HG03469 (cell line): Measurements from ENCODE around the gene MED15.

Experiments
- ATAC-seq: cut with Tn5 transposase; IDR thresholded peaks from one replicate; pipeline ENCODE4 v1.9.1; 2021; ENCODE audit warnings: mild to moderate bottlenecking, moderate library complexity, moderate number of reproducible peaks; ENCODE audit not compliant: unreplicated experiment

The MED15 gene

GRCh38 chr22:20580611-20581502, 73.4 kb downstream of the MED15 start:
- no peak for ATAC-seq

- ATAC-seq: no peak
Observed at GRCh38 chr22:20581503-20582170, 74.2 kb downstream of the MED15 start.

DNA sequence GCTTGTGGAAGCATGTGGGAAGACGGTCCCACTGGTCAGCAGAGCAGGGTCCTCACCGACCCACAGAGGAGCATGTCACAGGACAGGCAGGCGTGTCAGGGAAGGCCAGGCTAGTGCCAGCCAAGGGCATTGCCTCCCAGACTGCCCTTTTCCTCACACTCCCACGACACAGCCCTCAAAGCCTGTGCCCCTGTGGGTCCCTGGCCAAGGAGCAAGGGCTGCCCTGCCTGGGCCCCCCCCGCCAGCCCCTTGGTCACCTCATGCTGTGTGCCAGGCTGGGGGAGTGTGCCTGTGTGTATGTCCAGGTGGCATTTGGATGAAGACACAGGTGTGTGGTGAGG, 74.7 kb downstream of the MED15 start:
- ATAC-seq: no peak

- ATAC-seq: no peak
Observed at GRCh38 chr22:20582520-20583361, 75.3 kb downstream of the MED15 start.

GRCh38 chr22:20583471-20583922, 76.1 kb downstream of the MED15 start:
- ATAC-seq: no peak

DNA sequence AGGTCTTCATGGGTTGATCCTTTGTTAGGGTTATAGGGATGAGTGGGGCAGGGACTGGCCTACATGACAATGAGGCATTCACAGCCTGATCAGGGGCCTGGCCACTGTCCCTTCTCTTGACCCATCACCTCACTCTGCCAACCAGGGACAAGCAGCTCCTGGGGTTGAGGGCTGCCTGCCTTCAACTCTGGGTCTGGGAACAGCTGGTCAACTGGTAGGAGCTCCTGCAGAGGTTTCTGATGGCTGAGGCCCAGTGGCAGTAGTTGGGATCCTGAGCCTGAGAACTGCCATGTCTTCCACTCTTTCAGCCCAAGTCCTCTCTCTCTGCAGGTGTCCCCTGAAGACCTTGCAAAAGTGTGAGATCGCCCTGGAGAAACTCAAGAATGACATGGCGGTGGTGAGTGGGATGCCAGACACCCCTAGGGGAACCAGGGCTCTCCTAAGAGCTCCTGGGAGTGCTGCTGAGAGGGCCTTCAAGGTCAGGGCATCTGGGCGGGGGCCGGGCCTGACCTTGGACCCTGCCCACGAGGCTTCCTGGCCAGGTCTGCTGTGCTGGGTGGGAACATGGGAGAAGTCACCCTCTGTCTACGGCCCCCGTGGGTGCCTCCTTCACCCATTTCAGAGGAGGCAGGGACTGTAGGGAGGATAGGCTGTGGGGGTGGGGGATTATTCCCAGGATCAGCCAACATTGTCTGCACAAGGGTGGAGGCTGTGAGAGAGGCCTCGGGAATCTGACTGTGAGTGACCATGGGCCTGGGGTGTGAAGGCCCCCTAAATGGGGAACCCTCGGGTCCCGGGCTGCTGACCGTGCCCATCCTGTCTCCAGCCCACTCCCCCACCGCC, 76.8 kb downstream of the MED15 start:
- ATAC-seq: no peak

GRCh38 chr22:20584872-20585638, 77.6 kb downstream of the MED15 start:
- no peak for ATAC-seq

DNA sequence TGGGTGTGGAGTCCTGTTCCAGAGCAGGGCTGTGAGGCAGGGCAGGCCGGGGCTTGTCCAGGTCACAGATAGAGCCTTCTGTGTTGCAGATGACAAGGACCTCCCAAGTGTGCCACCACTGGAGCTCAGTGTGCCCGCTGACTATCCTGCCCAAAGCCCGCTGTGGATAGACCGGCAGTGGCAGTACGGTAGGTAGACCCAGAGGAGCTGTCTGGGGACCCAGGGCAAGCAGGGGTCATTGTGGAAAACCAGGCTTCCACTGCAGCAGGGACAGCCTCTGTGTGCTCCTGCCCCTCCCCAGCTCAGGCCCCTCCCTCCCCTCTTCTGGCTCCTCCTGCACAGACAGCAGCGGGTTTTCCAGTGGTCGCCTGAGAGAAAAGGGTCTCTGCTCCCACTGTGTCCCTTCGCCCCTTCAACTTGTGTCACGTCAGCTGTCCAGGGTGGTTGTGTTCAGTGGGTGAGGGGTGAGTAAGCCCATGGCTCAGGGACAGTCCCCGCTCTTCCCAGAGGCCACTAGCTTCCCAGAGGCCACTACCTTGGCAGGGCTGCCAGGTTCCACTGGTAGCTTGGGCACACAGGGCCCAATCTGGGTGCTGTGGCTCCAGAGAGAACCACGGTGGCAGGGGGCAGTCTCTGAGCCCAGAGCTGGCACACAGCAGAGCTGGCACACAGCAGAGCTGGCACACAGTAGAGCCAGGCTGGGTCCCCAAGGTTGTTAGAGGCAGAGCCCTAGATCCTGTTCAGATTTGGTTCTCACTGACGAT, 78.4 kb downstream of the MED15 start:
- ATAC-seq: no peak

GRCh38 chr22:20586403-20586745, 79.0 kb downstream of the MED15 start:
- ATAC-seq: no peak

DNA sequence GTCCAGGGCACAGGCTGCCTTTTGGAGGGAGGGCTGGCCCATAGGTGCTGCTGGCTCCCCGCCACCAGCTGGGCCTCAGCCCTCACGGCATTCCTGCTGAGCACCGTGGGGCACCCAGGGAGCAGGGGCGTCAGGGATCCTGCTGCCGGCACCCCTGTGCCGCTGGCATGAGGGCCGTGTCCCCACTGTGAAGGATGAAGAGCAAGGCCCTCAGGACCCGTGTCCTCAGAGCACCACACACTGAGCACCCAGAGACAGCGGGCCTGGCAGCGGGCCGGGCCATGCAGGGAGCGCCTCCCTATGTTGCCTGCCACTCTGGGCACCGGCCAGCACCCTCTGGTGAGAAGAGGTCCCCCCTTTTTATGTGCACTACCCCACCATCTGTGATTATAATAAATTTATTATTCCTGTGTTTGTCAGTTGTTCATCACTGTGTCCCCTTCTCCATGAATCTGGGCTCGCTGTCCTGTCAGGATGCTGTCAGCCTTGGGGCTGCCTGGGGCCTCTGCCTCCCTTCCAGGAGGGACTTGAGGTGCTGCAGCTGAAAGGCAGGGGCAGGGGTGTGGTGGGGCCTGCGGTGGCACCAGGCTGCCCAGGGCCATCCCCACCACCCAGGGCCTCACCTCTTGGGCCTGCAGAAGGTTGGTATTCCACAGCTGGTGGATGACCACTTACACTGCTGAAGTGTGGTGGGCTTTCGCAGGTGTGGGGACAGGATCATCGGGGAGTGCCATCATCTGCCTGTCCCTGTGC, 80.0 kb downstream of the MED15 start:
- no peak for ATAC-seq

- ATAC-seq: no peak
Observed at GRCh38 chr22:20588092-20588842, 80.9 kb downstream of the MED15 start.

DNA sequence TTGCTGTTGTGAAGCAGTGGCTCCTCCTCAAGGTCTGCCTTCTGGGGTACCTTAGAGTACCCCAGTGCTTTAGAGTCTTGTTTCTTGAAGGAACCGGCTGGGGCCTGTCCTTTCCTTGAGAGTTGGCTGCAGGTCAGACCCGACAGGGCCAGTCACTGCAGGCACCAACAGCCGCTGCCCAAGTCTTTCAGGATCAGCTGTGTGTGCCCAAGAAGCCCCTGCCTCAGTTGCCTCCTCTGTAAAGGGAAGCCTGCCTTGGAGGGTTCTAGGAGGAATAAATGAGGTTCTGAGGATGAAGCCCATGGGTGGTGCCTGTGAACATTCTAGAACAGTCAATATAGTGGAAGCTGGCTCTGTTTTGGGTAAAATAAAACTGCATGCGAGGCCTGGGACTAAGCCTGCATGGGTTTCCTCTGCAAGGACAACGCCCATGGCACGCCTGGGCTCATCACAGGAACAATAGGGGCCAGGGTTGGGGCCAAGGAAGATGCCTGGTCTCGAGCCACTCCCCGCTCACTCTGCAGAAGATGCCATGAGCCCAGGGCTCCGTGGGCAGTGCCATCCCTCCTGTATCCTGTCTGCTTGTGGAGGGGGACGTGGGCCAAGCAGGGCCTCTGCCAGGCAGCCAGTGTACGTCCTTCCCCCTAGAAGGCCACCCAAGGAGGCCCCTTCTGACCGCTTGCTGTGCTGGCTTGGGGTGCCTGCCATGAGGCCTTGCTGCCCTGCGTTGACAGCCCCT, 81.6 kb downstream of the MED15 start:
- ATAC-seq: no peak

- no peak for ATAC-seq
Observed at GRCh38 chr22:20589614-20590476, 82.4 kb downstream of the MED15 start.

GRCh38 chr22:20590477-20591294, 83.3 kb downstream of the MED15 start:
- no peak for ATAC-seq

DNA sequence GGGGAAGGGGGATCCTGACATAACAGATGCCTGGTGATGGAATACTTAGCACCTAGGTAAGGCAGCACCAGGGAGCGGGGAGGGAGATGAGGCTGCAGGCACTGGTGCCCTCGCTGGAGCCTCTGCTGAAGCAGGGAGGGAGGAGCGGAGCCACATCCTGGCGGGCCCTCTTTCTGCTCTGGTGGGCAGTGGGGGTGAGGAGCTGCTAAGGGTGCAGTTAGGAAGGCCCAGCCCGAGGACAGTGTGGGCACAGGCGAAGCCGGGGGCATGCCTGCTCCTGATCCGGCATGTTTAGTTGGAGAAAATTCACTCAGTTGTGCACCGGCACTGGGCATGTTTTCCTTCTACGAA, 83.9 kb downstream of the MED15 start:
- ATAC-seq: no peak
